HG03066 (cell line): Measurements from ENCODE around the gene BHLHE41.

Experiments used
- ATAC-seq: cut with Tn5 transposase; IDR thresholded peaks from one replicate; pipeline ENCODE4 v1.9.1; 2021; ENCODE audit warnings: low read depth; ENCODE audit not compliant: unreplicated experiment

The BHLHE41 gene

DNA sequence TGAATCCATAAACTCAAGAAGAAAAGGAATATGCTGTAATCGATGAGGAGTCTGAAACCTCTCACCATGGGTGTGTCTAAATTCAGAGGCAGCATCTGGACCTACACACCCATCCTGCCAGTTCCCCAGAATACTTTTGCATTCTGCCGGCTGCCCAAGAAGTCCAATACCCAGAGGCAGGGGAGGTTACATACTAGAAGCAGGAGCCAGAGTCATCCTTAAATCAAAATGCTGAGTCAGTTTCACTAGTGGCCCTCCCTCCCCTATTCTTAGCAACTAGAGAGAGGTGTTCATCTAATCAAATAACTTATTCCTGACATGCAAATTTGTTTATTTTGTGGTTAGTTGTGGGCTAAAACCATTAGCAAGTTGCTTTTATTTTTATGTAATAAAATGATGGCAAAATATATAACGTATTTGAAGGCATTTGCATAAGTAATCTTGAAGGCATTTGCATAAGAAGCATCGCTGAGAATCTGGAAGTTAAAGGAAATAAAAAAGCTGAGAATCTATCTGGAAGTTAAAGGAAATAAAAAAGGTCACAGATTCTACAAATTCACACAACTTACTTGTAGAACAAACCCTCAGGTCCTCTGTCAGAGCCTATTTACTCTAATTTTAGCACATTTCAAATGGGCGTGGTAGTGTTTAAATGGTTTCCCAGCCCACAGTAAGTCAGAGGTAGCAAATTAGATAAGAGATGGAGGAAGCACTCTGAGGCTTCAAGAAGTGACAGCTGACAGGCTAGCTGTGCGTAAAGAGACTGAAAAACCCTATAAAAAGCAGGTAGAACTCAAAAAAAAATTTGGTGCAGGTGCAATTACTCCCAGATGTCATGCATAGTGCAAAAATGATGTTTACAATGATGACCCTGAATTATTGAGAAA lies 7.8 kb downstream of the BHLHE41 start:
- no peak for ATAC-seq

DNA sequence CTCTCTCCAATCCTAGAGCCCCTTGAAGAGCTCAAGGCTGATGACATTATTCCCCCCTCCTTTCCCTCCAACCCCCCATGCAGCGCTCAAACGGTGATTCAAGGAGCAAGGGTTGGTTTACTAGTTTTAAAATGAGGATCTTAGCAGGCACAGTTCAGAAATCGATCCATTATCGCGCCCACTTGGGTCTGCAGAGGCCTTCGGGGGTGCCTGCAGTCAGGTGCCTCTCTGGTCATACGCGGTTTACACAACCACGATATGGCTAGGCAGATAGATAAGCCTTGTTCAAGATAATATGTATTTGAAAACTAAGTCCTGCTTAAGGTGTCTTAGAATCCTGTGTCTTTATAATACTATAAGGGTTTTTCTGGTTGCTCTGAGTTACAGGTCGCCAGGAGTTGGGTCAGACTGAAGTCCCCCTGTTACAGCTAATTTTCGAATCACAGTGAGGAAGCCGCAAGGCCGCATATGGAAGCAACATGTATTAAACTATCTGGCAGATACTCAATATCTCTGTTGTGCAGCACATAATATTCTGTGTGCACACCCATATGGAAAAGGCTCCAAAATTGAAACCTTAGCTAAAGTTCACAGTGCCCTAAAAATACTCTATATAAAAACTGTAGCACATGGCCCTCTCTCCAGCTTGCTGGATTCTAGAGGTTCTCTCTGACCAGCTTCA lies 10.0 kb downstream of the BHLHE41 start:
- no peak for ATAC-seq

DNA sequence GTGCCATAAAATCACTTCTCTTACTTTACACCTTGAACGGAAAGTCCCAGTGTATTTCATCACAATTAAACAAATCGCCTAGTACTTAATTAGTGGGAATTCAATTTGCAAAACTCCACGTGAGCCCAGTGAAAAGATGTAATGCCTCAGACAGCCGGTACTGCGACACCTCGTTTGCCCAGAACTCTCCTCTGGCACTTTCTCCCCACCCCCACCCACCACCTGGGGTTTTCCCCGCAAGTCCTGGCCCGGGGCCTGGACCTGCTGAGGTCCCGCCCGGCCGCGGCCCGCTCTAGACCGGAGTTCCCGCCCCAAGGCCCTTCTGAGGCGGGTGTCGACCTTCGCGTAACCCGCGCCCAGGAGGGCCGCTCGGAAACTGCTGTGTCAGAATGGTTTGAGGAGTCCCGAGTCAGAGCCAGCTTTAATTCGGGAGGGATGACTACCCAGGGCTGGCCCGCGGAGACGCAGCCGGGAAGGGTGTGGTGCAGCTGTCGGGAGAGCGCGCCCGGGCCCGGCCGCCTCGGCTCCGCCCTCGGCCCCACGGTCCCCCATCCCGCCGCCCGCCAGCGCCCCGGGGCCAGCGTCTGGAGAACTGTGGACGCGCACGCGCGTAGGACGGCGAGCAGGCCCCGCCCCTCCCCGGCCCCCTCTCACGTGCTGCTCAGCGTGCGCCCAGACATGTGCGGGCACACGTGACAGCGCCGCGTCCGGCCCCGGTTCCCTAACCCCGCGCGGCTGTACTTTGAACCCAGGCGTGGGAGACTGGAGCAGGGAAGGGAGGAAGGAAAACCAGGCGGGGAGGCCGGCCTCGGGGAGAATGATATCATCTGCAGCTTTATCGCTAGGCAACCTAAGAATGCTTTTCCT lies 10.8 kb downstream of the BHLHE41 start:
- peak; percentile 67 for ATAC-seq

DNA sequence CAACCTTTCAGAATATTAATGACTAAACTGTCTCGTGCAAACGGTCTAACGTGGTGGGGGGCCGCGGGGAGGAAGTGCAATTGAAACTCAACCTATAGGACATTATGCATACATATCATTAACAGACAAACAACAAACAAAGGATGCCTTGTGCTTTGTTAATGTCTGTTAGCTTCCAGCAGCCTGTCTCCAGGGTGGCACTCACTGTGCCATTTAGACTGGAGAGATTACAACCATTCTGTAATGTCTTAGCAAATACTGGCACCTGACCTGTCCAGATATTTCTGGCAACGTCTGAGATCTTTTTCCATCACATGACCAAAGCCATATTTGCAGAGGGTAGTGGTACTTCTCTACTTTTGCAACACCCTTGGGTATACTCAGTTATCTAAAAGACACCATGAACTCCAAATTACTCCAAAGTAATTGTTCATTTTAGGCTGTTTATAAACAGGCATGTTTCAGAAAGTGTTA lies 11.6 kb downstream of the BHLHE41 start:
- ATAC-seq: no peak

DNA sequence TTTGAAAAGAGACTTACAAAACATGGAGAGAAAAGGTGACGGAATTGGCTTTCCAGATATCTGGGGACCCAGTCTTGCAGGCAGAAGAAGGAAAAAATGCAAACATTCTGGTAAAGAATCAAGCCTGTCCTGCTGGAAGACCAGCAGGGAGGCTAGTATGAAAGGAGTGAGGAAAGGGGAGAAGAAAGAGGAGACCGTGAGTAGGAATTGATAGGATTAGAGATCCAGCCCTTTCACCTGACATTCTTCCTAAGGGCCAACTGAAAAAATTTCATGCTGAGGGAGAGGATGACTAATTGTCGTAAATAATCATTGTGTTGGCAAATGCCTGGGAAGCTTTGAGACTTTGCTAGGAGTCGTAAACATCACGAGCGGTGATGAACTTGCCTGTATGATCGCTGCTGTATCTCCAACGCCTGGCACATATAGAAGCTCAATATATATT lies 12.1 kb downstream of the BHLHE41 start:
- ATAC-seq: no peak

DNA sequence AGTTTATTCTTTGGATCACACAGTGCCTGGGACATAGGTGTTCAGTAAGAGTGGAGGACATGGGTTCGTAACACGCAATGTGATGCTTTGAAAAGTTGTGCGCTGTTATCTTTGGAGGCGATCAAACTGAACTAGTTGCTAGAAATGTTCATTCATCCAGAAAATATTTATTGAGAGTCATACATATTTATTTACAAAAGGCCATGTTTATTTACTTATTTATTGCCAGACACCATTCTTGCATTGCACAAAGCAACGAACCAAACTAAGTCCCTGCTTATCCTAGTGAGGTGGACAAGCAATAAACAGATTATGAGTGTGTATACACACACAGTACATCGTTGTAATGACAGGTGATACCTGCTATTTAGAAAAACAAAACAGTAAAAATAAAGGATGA lies 12.6 kb downstream of the BHLHE41 start:
- ATAC-seq: no peak

DNA sequence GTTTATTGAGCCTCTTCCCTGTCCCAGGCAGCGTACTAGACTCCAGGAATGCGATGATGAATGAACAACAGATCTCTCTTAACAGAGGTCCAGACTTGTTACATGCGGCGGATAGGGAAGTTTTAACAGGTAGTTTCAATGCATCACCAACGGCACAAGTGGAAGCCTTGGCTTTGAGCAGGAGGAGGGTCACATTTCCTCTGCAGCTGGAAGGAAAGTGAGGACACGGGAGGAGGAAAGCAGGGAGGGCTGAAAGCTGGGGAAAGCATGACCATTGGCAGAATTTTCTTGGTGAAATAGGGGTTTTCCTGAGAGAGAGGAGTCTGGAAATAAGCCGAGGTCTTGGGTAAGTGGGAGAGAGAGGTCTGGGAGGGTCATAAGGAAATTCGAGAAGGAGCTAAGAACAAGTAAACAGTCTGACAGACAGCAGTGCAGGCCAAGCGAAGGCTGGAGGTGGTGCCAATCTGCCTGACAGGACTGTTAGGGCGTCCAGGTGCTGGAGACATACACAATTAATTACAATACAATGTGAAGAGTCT lies 15.4 kb downstream of the BHLHE41 start:
- no peak for ATAC-seq

DNA sequence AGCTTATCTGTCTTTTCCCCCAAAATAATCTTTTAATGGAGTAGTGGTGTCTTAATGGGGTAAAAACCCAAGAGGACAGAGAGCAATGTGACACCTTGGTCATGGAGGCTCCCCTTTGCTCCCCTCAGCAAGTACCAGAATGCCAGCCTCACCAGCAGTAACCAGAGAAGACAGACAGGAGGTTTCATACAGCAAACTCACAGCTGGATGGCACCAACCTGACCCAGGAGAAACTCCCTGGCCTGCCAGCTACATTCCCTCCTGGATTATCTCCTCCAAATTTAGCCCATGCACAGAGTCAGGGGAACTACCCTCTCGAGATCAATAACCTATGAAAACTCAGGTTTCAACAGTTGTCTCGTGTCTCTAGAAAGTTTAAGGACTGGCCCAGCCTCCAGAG lies 15.9 kb downstream of the BHLHE41 start:
- no peak for ATAC-seq

DNA sequence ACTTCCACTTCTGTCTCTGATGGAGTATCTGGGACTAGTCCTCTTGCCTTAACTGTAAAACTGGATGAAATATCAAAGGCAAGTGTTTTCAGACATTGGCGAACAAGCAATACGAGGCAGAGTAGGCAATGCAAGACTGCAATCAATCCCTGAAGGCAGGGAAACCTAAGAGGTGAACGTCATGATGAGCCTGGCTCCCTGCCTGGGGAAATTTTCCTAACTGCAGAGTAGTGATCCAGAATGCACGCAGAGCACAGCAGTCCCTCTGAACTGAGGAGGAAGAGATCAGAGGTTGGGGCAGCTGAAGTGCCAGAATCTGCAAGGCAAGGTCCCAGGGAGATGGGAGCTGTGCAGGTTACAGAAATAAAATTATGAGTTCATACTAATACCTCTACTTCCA lies 18.5 kb downstream of the BHLHE41 start:
- no peak for ATAC-seq

DNA sequence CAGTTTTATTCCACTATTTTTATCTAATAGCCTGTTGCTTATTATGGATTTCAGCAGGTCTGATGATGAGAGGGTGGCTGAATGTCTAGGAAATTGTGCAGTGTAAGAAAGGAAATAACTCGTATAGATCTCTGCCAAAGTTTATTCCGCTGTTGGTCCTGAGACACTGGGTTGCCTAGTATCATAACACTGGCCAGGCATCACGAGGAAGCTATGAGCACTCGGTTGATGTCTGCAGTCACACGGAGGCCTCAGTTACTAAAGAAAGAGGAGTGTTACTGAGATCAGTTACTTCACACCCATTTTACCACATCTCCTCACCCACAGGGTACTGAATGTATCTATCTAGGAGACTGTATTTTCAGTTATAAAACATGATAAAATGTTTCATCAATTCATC lies 21.9 kb downstream of the BHLHE41 start:
- ATAC-seq: no peak

DNA sequence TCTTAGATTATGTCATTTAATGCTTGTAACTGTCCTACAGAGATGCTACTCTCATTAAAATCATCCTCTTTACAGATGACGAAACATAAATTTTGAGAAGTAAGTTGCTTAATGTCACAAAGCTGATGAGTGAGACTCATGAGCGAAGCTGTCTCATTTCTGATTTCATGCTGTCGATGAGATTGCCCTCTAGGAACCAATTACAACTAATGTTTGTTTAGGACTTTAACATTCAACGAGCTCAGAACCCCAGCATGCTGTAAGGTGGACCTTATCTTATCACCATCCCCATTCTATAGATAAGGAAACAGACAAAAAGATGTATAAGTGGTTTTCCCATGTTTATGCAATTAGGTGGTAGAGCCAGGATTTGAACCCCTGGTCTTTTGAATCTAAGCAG lies 23.1 kb downstream of the BHLHE41 start:
- no peak for ATAC-seq

DNA sequence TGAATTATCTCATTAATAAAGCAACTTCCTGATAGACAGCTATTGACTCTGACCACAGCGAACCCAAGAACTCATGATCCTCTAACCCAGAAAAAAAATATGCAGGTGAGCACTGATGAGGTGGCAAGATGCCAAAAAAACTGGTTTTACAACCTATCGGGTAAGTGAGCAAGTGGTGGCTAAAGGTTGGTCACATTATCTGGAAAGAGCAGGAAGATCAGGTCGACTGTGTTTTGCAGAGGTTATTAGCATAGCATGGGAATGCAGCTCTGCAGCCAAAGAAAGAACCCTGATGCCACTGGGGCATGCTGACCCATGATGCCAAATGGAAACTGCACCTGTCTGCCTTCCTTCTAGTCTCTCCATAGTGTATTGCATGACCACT lies 23.5 kb downstream of the BHLHE41 start:
- ATAC-seq: no peak

DNA sequence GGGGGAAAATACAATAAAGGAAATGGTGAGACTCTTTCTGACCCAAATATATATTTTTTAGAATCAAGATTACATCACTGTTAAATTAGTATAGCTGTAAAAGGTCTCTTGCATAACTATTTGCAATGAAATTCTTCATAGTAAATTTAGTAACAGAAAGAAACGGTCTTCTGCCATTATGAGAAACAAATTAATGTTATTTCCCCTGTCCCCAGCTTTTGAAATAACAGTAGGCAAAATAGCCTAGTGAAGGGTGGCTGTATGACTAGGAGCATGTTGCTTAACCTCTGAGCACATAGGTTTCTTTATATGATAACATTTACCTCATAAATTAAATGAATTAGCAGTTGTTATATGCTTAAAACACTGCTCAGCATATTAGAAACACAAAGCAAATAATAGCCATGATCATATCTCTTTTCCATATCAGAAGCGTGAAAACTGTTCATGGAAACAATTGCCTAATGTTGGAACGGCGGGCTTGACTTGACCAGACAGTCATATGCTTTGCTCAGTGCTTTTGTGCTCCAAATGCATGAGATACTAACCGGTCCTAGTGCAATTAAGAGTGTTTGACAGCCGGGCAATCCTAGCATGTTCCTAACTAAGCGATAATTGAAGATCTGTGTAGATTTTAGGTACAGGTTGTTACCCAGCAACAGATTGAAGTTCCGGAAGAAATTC lies 24.0 kb downstream of the BHLHE41 start:
- no peak for ATAC-seq

DNA sequence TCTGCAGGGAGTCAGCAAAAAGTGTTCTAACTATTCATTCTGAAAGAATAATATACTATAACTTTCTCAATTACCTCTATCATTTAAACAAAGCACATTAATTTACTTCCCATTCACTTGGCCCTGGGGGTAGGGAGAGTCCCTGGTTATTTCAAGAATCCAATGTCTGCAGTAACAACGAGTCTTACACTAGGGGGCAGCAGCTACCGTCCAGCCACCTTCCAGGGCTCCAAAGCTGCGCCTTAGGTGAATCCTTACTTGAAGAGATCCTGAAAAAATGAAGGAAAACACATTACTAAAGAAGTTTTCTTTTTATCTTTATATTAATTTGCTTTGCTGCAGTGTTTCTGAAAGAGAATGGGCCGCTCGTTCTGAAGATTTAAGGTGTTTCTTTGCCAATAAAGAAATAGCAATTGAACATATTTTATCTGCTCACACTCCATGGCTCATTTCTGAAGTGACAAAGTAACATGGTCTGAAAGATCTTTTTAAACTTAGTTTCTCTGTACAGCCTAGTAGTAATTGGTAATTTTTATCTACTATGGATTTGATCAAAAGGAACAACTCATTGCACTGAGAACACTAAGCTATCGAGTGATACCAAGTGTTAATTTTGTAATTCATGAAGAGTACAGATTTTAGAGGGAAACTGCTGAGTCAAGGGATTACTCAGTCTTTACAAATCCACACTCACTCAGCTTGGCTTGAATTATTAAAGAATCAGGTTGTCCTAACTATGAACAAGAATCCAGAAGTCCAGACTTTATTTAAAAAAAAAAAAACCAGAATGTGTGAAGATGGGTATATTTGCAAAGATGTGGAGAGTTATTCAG lies 27.6 kb downstream of the BHLHE41 start:
- ATAC-seq: no peak

DNA sequence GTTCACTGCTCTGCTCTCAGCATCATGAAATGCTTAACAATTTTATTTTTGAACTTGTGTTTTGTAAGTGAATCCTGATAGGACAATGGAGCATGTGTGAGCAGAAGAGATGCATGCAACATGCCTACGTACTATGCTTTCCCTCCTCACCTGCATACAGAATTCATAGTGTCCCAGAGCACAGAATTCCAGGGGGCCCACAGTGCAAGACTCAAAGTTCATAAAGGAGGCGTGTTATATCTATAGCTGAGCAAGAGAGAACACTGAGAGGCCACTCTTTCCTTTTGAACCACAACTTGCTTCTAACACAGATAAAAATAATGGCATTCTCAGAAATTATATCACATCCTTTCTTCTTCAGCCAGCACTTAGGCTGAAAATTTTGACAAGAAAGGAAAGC lies 28.8 kb downstream of the BHLHE41 start:
- no peak for ATAC-seq

DNA sequence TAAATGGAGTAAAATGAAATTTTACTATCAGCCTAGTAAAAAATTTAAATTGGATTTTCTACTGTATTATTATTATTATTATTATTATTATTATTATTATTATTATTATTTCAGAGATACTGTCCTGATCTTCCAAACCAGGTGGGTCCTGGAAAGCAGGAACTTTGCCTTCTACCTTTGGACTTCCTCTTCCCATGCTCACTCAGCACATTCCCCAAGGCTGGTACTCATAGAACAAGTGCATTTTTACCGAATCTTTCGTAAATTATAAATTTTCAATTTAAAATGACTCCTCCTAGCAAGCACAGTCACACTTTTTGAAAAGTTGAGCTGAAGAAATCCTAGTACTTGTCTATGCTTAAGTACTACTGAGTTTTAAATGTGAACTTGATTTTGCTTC lies 29.7 kb downstream of the BHLHE41 start:
- ATAC-seq: no peak

DNA sequence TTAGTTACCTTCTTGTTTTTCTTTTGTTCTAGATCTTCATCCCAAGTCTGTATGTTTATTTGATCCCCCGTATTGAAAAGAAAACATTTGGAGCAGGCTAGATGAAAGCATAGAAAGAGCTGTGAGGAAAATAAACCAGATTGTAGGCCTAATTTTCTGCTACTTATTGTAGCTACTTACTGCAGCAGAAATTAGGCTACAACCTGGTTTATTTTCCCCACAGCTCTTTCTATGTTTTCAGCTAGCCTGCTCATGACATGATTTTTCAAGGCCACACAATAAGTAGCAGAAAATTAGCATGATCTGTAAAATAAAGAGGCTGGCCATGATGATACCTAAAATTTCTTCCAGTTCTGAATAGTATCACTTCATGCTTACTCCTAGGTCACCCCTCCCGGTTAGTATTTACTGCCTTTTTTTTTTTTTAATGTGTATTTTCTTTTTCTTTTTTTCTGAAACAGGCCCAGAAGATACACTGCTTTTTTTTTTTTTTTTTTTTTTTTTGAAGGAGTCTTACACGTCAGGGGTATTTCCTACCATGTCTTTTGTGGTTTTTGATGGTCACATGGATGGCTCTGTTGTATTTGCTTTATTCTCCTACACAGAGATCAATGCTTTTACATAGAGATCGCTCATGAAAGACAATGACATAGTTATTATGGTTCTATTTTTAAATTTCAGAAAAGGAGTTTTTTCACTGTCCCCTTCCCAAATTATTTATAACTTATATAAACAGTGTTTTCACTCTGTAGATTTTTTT lies 32.3 kb downstream of the BHLHE41 start:
- ATAC-seq: no peak

DNA sequence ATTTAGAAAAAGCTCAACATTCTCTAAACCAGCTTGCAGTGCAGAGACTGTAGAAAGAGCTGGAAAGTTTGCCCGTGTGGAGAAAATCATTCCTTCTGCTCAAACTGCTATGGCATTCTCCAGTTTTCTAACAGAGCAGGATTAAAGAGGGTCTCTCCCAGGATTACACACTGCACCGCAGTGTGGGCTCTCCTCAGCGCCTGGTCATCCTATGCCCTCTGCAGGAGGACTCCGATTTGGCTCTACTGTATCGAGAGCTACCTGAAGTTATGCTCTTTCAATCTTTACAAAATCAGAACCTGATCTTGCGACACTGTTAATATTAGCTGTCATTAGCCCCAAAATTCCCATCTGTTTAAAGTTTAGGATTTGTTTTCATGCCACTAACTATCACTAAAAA lies 33.0 kb downstream of the BHLHE41 start:
- no peak for ATAC-seq
